ENCODE measurements around the gene ADGRD1.
A peak's percentile ranks its signal among the peaks of the same experiment; 100 is the strongest.
"Not testable (repeated sequence)": the region's sequence is repeated elsewhere in the genome, so short reads cannot be mapped to it uniquely, and the experiment has no call there.

Gene ADGRD1

DNA sequence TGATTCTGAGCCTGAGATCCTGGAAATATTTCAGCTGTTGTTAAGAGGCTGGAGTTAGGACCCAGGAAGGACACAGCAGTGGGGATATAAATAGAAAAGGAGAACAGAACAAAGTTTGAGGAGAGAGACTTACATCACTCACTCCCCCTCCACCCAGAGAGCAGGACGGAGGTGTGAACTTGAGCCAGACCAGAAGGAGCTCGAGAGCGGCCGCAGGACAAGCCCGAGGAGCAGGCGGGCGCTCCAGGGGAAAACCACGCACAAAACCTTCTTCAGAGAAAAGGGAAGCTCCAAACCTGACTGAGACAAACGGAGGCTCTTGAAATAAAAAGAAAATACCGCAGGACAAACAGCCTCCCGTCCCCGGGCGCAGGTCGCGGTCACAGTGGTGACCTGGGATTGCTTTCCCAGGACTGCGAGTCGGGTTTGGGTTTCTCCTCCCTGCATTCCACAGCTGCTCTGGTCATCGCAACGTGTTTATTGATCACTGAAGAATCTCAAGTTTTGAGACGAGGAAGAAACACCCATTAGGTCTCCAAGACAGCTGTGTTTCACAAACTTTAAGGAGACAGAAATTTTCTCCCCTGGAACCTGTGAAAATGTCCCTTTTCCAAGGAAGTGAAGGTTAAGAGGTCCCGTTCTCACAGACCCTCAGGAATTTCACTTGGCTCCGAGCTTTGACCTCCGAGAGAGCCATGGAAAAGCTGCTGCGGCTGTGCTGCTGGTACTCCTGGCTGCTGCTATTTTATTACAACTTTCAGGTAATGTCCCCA lies at the start of gene ADGRD1:
Gene ADGRD1 (plus strand): TSS at position 137 of the 773 bp plus-strand sequence. CDS start 559 bp downstream, at position 696.
- DNase-seq: no peak

DNA sequence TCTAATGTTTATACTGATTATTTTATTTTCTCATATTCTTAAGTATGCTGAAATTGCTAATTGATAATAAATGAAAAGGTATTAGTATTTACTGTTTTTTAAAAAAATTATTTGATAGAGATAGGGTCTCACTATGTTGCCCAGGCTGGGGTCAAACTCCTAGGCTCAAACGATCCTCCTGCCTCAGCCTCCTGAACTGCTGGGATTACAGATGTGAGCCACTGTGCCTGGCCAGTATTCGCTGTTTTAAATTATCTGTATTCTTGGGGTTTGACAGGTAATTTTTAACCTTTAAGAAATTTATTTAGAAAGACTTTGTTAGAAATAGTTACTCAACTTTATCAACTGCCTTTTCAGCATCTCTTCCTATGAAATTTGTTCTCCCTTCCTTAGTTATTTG lies 49.6 kb upstream of the ADGRD1 start:
- DNase-seq: no peak

DNA sequence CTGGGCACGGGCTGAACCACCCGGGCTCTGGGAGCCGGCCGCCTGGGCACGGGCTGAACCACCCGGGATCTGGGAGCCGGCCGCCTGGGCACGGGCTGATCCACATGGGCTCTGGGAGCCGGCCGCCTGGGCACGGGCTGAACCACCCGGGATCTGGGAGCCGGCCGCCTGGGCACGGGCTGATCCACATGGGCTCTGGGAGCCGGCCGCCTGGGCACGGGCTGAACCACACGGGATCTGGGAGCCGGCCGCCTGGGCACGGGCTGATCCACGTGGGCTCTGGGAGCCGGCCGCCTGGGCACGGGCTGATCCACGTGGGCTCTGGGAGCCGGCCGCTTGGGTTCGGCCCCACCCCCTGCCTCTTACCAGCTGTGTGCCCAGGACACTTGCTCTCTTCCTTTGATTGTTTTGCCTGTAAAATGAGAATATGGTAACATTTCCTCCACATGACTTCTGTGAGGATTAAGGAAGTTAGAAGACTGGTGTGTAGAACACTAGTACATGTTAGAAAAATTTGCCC lies 48.7 kb upstream of the ADGRD1 start:
- DNase-seq: not testable (repeated sequence)

DNA sequence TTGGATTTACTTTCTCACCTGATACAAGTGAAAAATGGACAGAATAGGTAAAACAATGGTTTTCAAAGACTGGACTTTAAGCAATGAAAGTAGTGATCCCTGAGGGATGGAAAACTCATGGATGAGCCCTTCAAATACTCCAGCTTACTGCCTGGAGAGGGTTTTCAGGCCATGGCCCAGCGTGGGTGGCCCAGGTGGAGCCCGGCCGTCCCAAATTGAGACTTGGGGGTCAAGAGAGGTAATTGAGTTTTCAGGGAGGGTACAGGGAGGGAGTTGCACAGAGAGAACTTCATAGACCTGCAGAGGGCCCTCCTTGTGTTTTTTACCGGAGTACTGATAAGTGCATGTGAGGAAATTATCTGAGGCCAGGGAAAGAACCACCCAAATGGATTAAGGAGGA lies 44.6 kb upstream of the ADGRD1 start:
- DNase-seq: no peak

DNA sequence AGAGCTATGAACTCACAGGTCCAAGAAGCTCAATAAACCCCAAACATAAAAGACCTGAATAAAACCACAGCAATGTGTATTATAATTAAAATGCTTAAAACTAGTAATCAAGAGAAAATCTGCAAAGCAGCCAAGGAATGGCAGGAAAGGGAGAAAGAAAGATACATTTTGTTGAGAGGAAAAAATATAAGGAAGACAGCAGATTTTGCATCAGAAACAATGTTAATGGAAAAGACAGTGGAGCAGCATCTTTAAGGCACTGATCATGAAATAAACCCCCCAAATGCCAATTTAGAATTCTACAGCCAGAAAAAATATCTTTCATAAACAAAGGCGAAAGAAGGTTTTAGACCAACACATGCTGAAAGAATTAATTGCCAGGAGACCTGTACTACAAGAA lies 42.5 kb upstream of the ADGRD1 start:
- DNase-seq: no peak

DNA sequence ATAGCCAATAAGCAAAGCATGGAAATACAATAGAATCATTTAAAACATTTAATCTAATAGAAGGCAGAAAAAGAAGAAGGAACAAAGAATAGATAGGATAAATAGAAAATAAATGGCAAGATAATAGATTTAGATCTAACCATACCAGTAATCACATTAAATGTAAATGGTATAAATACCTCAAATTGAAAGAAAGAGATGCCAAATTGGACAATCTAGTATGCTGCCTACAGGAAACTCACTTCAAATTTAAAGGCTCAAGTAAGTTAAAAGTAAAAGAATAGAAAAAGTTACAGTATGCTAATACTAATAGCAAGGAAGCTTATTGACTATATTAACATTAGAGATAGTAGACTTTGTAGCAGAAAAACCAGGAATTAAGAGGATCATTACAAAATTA lies 41.8 kb upstream of the ADGRD1 start:
- DNase-seq: no peak

DNA sequence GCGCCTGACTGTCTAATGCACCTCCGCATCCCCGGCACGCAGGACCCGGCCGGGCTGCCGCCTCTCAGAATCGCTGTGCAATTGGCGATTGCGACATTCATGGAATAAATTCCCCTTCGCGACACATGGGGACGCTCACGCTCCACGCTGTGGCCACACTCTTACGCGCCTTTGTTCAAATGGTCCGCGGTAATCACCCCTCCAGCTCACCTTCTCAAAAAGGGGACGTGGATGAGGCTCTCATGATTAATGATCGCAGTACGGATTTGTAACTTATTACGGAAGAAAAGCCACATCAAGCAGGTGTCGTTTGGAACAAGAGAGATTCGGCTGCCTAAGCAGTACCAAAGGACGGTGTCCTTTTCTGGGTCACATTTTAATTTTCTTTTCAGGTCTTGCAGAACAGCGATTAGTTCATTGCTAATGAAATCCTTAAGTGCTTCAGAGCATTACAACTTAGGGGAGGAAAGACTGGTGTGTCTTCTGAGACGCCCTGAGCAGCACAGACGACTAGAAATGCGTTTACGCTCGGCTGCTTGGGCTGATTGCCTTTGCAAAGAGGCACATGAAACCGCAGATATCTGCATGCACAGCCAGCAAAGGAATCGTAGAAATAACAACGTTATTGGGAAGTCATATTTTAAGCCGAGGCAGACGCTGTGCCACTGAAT lies 37.3 kb upstream of the ADGRD1 start:
- DNase-seq: peak; percentile 84

DNA sequence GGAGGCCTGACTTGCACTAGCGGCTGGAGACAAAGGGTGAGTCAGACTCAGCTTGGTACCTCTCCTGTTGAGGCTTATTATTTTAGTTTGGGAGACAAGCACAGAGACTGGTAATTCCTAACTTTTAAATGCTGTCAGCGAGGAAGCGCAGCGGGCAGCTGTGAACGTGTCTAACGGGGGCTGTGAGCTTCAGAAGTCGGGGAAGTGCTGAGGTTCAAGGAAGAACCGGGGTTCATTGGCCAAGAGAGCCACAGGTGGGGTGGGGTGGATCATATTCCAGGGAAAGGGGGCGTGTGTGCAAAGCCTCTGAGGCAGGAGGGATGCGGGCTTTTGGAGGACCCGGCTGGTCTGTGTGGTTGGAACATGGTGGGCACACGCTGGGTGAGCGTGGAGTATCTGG lies 36.1 kb upstream of the ADGRD1 start:
- DNase-seq: no peak

DNA sequence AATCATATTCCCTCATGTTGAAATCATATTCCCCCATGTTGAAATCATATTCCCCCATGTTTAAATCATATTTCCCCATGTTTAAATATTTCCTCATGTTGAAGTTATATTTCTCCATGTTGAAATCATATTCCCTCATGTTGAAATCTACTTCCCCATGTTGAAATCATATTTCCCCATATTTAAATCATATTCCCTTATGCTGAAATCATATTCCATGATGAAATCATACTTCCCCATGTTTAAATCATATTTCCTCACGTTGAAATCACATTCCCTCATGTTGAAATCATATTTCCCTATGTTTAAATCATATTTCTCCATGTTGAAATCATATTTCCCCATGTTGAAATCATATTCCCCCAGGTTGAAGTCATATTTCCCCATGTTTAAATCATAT lies 34.6 kb upstream of the ADGRD1 start:
- no peak for DNase-seq

DNA sequence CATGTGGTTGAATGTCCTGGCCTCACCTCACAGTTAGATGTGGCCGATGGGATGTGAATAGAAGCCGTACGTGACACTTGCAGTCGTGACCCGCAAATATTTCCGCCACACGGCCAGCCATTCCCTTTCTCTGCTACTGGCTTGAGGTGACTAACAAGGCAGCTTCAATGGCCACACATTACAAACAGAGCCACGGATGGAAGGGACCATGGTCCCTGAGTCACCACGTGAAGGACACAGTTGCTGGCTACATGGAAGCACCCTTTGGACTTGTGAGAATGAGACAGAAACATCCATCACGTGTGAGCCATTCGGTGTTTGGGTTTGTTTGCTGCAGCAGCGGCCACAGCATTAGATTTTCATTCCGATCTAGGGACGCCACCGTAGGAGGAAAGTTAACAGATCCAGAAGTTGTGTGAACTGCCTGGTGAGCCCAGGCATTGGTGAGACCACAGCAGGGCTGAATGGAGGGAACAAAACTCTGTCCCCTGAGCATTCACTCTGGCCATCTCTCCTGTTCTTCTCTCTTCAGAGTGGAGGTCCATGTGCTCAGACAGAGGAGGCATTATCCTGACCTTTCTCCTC lies 33.5 kb upstream of the ADGRD1 start:
- no peak for DNase-seq

DNA sequence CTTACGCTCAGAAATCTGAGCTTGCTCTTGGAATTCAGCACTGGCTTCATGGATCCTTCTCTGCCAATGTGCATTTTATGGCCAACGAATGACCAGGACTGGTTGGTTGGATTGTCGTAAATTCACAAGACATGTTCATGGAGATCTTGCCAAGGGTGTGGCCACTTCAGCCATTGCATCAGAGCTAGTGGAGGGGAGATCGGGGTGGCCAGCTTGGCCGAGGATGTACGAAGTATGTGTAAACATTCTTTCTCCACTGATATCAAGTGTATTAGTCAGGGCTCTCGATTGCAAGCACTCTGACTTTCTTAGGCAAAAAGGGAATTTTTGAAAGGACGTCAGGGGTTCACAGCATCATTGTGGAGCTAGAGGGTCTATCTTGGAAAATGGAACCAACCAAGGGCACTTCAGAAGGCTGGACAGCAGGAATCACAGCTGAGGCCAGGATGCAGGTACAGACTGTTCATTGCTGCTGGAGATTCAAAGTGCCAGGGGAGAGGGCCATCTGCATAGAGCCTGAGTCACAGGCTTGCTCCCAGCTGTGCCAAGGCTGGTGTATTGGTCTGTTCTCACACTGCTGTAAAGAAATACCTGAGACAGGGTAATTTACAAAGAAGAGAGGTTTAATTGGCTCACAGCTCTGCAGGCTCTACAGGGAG lies 32.9 kb upstream of the ADGRD1 start:
- DNase-seq: no peak

DNA sequence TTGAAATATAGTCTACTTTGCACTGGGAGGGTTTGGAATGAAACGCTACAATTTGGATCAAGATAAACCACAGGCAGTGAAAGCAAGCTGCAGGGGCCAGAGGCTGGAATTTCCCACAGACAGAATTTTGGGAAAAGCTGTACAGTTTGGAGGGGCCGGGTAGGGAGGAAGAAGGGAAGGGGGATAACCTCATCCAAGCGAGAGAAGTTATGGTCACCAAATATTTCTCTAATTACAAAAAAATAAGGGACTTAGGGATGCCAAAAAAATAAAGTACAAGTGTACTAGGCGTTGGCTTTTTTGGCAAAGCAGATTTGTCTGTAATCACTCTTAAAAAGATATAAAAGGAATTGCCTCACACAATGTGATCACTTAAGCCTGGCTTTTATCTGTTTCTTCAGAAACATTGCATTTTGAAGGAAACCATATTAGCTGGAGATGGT lies 31.2 kb upstream of the ADGRD1 start:
- no peak for DNase-seq

DNA sequence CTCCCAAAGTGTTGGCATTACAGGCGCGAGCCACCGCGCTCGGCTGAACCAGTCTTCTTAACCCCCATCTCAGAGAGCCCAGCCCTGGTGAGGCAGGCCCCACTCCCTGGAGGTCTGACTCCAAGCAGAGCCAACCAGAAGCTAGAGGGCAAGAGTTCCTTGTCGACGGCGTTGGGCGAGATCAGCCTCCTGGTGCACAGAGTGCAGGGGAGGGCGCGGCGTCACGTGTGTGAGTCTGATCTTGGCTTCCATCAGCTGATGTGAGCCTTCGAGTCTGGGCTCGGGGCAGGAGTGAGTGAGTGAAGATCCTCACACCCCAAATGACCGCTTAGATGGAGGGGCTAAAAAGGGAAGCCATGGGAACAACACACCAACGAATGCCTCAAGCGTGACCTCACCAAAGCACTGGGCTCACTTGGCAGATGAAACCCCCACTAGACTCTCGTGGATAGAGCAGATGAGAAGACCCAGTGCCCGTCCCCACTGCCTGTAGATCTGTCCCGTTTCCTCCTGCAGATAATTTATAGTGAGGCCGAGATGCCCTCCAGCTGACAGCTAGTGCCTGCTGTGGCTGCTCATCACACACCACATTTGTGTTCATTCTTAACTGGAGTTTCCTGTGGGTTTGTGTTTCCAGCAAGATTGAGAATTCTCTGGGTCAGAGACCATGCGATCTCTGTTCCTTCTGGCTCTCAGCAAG lies 28.6 kb upstream of the ADGRD1 start:
- no peak for DNase-seq

DNA sequence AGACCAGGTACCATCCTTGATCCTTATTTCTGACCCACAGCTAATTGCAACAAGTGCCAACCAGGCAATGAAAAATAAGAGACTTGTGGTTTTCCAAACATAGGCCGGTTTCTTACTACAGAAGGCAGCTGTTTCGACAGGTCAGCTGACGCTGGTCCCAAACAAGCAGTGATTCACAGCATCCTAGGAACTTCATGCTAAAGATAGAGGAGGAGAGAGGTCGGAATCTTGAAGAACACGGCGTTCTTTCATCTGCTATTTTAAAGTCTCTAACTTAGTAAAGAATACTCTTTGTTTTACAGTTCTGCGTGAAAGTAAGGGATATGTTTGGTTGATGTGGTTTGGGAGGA lies 28.1 kb upstream of the ADGRD1 start:
- no peak for DNase-seq

DNA sequence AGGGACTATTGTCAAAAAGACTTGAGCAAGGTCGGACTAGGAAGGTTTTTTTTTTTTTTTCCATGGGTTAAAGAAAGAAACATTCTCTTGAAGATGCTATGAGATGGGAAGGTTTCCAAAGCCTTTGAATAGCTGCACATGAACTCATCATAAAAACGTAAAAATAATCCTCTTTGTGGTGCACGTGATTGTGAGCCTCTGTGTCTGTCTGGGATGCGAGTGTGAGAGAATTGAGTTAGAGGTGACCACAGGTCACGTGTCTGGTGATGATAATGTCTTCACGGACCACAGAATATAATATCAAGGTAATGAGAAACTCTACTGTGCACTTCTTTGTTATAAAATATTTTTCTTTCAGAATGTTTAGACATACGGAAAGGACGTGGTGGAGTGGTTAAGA lies 24.3 kb upstream of the ADGRD1 start:
- no peak for DNase-seq

DNA sequence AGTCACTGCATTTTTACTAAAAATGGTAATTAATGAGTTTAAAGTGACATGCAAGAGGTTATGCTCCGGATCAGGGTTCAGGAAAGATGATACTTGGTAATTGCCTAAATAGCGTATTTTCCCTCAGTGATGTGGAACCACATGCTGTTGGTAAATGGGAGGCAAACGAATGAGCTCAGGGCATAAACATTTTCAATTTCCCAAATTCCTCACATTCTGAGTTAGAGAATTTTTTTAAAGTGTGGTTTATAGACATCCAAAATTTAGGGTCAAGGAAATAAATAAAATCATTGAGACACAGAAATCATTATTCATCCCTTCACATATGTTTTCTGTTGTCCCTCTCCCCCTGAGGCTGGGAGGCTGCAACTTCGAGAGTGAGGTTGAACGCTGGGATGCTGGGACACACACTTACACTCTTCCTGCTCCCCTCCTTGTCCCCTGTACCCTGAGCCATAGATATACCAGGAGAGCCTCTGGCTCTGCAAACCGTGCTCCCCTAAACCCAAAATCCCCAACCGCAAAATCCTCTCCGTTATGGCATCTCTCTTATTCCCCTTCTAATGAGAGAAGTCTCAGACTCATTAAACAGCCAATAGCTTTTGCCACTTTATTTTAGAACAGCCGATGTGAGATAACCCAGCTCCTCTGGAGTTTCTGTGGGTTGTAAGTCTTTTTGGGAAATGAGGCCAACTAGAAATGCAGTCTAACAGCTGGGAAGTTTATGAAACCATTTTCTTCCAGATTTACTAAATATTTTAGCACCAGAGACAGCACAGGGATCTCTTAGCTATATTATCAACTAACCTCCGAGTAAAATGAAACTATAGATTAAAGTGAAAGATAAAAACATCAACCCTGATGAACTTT lies 21.4 kb upstream of the ADGRD1 start:
- no peak for DNase-seq

DNA sequence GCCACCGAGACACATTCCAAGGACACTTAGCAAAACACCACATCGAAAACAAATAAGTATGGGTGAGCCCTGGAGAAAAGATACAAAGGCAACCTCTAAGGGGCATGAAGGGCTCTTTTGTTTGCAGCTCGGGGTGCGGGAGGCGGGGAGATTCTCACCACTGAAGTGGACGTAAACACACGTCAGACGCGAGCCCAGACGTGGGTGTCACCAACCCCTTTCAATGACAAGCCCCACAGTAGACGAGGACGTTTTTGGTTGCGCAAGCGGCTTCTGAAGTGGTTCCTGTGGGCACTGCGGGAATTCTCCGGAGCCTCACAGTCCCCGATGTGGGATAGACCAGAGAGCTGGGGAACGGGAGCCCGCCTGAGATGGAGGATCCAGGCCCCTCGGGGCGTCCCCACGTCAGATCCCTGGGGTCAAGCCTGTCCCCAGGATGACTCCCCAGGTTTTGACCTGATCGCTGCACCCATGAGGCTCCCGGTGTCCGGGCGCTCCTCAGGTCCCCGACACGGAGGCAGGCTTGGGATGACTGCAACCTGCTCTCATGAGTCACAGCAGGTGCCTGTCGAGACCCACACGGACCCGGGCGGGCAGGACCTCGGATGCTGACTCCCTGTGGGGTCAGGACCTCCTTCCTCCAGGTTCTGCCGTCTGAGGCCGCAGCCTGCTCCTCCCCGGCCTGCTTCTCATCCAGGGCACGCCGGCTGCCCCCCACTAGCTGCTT lies 20.3 kb upstream of the ADGRD1 start:
- no peak for DNase-seq

DNA sequence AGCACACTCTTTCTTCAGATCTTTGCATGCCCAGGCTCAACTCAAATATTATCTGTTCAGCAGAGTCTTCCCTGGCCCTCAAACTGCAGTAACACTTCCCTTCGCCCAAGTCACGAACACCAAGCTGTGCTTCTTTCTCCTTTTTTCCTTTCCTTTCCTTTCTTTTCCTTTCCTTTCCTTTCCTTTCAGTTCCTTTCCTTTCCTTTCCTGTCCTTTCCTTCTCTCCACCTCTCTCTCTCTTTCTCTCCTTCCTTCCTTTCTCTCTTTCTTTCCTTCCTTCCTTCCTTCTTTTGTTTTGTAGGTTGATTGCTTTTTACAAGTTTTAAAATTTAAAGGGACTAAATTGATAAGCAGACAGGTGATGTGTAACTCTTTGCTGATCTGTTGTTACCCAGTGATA lies 19.0 kb upstream of the ADGRD1 start:
- no peak for DNase-seq

DNA sequence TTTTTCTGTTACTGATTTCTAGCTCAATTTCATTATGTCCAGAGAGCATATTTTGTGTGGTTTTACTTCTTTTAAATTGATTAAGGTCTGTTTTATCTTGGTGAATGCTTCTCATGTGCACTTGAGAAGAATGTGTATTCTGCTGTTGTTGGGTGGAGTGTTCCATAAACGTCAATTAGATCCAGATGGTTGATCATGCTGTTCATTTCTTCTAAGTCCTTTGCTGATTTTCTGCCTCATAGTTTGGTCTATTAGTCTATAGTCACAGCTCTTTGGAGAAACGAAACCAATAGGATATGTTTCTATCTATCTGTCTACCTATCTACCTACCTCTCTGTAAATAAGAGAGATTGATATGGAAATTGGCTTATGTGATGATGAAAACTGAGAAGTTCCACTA lies 17.1 kb upstream of the ADGRD1 start:
- no peak for DNase-seq

DNA sequence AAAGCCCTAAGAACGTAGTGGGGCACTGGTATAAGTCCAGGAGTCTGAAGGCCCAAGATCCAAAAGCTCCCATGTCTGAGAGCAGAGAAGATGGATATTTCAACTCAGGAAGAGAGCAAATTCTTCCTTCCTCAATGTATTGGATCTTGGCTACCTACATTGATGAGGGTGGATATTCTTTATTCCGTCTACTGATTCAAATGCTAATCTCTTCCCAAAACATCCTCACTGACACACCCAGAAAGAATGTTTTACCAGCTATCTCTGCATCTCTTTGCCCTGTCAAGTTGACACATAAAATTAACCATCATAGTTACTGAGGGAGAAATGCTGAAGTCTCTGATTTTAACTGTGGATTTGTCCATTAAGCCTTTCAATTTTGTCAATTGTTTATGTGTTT lies 16.6 kb upstream of the ADGRD1 start:
- no peak for DNase-seq

DNA sequence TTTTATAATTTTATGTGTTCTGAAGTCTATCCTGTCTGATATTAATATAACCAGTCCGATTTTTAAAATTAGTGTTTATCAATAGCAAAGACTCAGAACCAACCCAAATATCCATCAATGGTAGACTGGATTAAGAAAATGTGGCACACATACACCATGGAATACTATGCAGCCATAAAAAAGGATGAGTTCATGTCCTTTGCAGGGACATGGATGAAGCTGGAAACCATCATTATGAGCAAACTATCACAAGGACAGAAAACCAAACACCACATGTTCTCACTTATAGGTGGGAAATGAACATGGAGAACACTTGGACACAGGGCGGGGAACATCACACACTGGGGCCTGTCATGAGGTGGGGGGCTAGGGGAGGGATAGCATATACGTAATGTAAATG lies 16.2 kb upstream of the ADGRD1 start:
- DNase-seq: not testable (repeated sequence)
